ENCODE data around the gene PCNX1. TPM values are rescaled to one million over a fixed set of nuclear protein-coding genes. Genes with fewer than 3 reads are reported as not detected.

The PCNX1 gene
- total and polyA plus RNA-seq, 12 donors, result 11.3 to 196 (median 106) TPM

DNA sequence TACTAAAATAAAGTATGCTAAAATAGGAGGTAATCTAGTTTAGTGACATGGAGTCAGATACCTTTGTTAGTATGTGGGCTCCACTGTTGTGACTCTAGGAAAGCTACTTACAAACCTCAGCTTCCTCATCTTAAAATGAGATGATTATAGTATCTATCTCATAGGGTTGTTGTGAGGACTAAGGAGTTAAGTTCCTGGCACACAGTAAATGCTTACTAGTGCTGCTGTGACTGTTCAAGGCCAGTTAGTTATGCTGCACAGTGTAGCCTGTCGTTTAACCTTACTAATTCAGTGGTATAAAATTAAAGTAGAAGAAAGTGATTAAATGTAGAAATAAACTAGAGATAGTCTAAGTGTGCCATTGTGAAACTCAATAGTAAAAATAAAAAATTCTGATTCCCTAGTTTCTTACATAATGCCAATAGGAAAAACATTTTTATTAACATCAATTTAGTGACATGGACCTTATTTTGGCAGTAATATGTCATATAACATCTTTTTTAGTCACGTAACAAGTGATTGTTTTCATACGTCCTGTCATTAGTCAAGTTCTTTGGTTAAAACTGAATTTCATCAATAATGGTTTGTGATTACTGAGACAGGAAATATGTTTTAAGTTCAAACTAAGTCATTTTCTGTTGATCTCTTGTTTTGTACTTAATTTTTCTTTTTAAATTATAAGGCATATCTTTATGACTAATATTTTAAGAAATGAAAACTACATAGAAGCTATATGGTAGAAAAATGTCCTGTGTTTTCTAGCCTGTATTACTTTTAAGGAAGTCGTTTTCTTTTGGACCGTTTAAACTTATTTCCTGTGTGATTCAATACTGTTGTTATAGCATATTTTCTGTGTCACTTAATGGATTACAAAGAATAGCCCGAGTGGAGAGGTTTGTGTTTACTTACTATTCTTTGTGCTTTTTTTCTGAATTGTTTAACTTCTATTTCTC lies 74.0 kb downstream of the PCNX1 start:
- H3K4me3 ChIP-seq, result no peak overlapping the region
- H3K36me3 ChIP-seq (replicated peaks in 1 of 2), result peaks cover 0 to 24% of the 10 kb centered on the region in 2 donors
- intact Hi-C loops (cut with DNase I), result no loop called here
- 10 to 18% (median 11%) methylated on average over 6 of the region's 6 CpGs for WGBS, 4 donors
- TF ChIP-seq POLR2A (IDR thresholded peaks at IDR 0.05), result no peak
- TF ChIP-seq, protein P1, sequence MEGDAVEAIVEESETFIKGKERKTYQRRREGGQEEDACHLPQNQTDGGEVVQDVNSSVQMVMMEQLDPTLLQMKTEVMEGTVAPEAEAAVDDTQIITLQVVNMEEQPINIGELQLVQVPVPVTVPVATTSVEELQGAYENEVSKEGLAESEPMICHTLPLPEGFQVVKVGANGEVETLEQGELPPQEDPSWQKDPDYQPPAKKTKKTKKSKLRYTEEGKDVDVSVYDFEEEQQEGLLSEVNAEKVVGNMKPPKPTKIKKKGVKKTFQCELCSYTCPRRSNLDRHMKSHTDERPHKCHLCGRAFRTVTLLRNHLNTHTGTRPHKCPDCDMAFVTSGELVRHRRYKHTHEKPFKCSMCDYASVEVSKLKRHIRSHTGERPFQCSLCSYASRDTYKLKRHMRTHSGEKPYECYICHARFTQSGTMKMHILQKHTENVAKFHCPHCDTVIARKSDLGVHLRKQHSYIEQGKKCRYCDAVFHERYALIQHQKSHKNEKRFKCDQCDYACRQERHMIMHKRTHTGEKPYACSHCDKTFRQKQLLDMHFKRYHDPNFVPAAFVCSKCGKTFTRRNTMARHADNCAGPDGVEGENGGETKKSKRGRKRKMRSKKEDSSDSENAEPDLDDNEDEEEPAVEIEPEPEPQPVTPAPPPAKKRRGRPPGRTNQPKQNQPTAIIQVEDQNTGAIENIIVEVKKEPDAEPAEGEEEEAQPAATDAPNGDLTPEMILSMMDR (IDR thresholded peaks at IDR 0.05), result no peak
- H3K27ac ChIP-seq, result peak overlapping the region in 1 of 5 donors; percentile 52
- no peak for DNase-seq
- no peaks in the 10 kb centered on the region for H3K9me3 ChIP-seq (replicated peaks in 1 of 3)
- peaks cover 7 to 37% of the 10 kb centered on the region in 2 donors for H3K4me1 ChIP-seq (replicated peaks in 1 of 2)
- H3K27me3 ChIP-seq, result no peaks in the 10 kb centered on the region

DNA sequence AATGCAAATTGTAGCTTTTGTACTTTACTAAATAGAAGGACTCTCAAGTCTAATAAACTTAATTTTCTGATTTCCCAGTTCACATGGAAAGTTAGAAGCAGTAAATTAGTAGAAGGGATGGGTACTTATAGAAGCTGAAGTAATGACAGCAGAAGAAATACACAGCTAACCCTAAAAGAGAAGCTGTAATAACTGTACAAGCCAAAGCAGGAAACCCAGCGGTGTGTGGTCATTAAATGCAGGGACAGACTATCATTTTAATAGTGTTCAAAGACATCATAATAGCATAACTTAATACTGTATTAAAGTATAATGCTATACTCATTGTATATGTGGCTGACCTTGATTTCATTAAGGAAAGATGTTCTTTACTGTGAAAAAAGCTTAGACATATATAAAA lies 74.9 kb downstream of the PCNX1 start:
- H3K27ac ChIP-seq, result peak overlapping the region in 1 of 5 donors; percentile 52
- H3K36me3 ChIP-seq (replicated peaks in 1 of 2), result peaks cover 0 to 15% of the 10 kb centered on the region in 2 donors
- TF ChIP-seq POLR2A (IDR thresholded peaks at IDR 0.05), result no peak
- TF ChIP-seq, protein P1 (IDR thresholded peaks at IDR 0.05), result no peak
- WGBS, 4 donors, result 68 to 83% (median 73%) methylated on average over 1 of the region's 1 CpG
- H3K4me3 ChIP-seq, result no peak overlapping the region
- H3K4me1 ChIP-seq (replicated peaks in 1 of 2), result peaks cover 7 to 42% of the 10 kb centered on the region in 2 donors
- no peaks in the 10 kb centered on the region for H3K9me3 ChIP-seq (replicated peaks in 1 of 3)
- intact Hi-C loops (cut with DNase I), result no loop called here
- DNase-seq, result no peak
- H3K27me3 ChIP-seq, result no peaks in the 10 kb centered on the region

DNA sequence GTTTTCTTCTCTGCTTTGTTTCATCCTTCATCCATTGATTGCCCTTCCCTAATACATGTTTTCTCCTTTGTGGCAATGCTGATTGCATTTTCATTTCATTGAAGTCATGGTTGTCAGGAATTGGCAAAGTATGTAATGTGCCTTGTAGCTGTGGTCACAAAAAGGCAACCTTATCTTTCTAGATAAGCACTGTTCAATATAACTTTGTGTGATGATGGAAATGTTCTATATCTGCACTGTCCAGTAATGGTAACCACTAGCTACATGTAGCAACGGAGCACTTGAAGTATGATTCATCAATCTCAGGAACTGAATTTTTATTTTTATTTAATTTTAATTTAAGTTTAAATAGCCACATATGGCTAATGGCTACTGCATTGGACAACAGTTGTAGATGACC lies 79.8 kb downstream of the PCNX1 start:
- TF ChIP-seq, protein P1 (IDR thresholded peaks at IDR 0.05), result no peak
- no peak for TF ChIP-seq POLR2A (IDR thresholded peaks at IDR 0.05)
- WGBS, 4 donors, result 27 to 43% (median 42%) methylated on average over 1 of the region's 1 CpG
- H3K4me1 ChIP-seq (replicated peaks in 1 of 2), result peaks cover 0 to 17% of the 10 kb centered on the region in 2 donors
- no peak for DNase-seq
- no peaks in the 10 kb centered on the region for H3K9me3 ChIP-seq (replicated peaks in 1 of 3)
- H3K4me3 ChIP-seq, result no peak overlapping the region
- no peaks in the 10 kb centered on the region for H3K36me3 ChIP-seq (replicated peaks in 1 of 2)
- intact Hi-C loops (cut with DNase I), result no loop called here
- H3K27me3 ChIP-seq, result no peaks in the 10 kb centered on the region
- H3K27ac ChIP-seq, result no peak overlapping the region

DNA sequence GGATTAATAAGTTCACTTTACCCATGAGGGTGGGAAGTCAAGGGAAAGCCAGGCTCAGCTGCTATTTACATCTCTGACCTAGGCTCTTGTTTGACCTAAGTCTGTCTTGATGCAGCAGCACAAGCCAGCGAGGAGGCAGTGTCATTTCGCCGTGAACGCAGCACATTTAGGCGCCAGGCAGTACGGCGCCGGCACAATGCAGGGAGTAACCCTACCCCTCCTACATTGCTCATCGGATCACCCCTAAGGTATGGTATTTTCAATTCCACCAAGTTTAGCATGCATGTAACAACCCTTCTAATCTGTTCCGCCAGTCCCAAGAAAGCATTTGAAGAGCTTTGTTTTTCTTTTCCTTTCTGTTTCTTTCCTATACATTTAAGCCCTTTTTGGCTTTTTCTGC lies 81.2 kb downstream of the PCNX1 start:
- TF ChIP-seq, protein P1 (IDR thresholded peaks at IDR 0.05), result no peak
- no peak for TF ChIP-seq POLR2A (IDR thresholded peaks at IDR 0.05)
- H3K36me3 ChIP-seq (replicated peaks in 1 of 2), result no peaks in the 10 kb centered on the region
- intact Hi-C loops (cut with DNase I), result no loop called here
- no peaks in the 10 kb centered on the region for H3K27me3 ChIP-seq
- H3K27ac ChIP-seq, result no peak overlapping the region
- WGBS, 4 donors, result 83 to 99% (median 96%) methylated on average over 10 of the region's 10 CpGs
- H3K4me3 ChIP-seq, result no peak overlapping the region
- H3K9me3 ChIP-seq (replicated peaks in 1 of 3), result no peaks in the 10 kb centered on the region
- peaks cover 0 to 9% of the 10 kb centered on the region in 2 donors for H3K4me1 ChIP-seq (replicated peaks in 1 of 2)
- DNase-seq, result no peak

All from adrenal gland (tissue), 12 donors.